ENCODE data around the gene GRM8.

Gene GRM8

GRCh38 chr7:126578338-126578737 lies 674.4 kb downstream of the GRM8 start:
- no peak for TF ChIP-seq POLR2AphosphoS5 (IDR thresholded peaks at IDR 0.05; ENCODE audit: low read depth, low read length)
- no peak for TF ChIP-seq SIN3A (IDR thresholded peaks at IDR 0.05; ENCODE audit: borderline replicate concordance, insufficient read depth, low read length)
- no peak for TF ChIP-seq FOXP2 (optimal IDR thresholded peaks at IDR 0.05; ENCODE audit: borderline replicate concordance, extremely low read depth, extremely low read length, insufficient read depth)
- no peak for TF ChIP-seq TAF1 (IDR thresholded peaks at IDR 0.05; ENCODE audit: borderline replicate concordance, insufficient read depth, low read length)

- TF ChIP-seq, protein P1, sequence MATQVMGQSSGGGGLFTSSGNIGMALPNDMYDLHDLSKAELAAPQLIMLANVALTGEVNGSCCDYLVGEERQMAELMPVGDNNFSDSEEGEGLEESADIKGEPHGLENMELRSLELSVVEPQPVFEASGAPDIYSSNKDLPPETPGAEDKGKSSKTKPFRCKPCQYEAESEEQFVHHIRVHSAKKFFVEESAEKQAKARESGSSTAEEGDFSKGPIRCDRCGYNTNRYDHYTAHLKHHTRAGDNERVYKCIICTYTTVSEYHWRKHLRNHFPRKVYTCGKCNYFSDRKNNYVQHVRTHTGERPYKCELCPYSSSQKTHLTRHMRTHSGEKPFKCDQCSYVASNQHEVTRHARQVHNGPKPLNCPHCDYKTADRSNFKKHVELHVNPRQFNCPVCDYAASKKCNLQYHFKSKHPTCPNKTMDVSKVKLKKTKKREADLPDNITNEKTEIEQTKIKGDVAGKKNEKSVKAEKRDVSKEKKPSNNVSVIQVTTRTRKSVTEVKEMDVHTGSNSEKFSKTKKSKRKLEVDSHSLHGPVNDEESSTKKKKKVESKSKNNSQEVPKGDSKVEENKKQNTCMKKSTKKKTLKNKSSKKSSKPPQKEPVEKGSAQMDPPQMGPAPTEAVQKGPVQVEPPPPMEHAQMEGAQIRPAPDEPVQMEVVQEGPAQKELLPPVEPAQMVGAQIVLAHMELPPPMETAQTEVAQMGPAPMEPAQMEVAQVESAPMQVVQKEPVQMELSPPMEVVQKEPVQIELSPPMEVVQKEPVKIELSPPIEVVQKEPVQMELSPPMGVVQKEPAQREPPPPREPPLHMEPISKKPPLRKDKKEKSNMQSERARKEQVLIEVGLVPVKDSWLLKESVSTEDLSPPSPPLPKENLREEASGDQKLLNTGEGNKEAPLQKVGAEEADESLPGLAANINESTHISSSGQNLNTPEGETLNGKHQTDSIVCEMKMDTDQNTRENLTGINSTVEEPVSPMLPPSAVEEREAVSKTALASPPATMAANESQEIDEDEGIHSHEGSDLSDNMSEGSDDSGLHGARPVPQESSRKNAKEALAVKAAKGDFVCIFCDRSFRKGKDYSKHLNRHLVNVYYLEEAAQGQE (IDR thresholded peaks at IDR 0.05; ENCODE audit: insufficient read depth in 1 of 2, low read depth in 2 of 2, low read length in 2 of 2) = no peak
- no peak for TF ChIP-seq TAF1 (IDR thresholded peaks at IDR 0.05; ENCODE audit: borderline replicate concordance, insufficient read depth, low read length)
- TF ChIP-seq POLR2AphosphoS5 (IDR thresholded peaks at IDR 0.05; ENCODE audit: low read depth, low read length) = no peak
- TF ChIP-seq SIN3A (IDR thresholded peaks at IDR 0.05; ENCODE audit: borderline replicate concordance, insufficient read depth, low read length) = no peak
- TF ChIP-seq FOXP2 (optimal IDR thresholded peaks at IDR 0.05; ENCODE audit: borderline replicate concordance, extremely low read depth, extremely low read length, insufficient read depth) = no peak
Measured at GRCh38 chr7:126574276-126575250, 678.2 kb downstream of the GRM8 start.

- TF ChIP-seq SIN3A (IDR thresholded peaks at IDR 0.05; ENCODE audit: borderline replicate concordance, insufficient read depth, low read length) (no peak), POLR2AphosphoS5 (IDR thresholded peaks at IDR 0.05; ENCODE audit: low read depth, low read length) (no peak), TAF1 (IDR thresholded peaks at IDR 0.05; ENCODE audit: borderline replicate concordance, insufficient read depth, low read length) (no peak), FOXP2 (optimal IDR thresholded peaks at IDR 0.05; ENCODE audit: borderline replicate concordance, extremely low read depth, extremely low read length, insufficient read depth) (no peak)
- TF ChIP-seq, protein P1 (IDR thresholded peaks at IDR 0.05; ENCODE audit: insufficient read depth in 1 of 2, low read depth in 2 of 2, low read length in 2 of 2) = no peak
Measured at GRCh38 chr7:126570845-126571244, 681.9 kb downstream of the GRM8 start.

DNA sequence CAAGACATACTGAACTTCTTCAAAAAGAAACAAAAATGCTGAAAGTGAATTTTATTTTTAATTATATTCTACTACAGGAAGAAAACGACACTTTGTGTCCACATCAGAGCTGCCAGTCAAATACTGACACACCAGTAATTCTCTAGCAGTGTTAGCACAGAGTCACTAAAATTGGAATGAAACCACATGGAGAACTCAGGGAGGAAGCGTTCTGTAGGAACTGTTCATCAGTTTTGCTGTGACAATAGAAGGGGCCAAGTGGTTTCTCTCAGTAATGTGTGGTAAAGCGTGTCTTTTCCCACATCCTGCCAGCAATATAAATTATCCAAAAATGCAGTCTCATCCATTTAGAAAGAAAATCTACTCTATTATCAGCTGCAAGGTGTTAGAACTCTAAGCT lies 683.3 kb downstream of the GRM8 start:
- TF ChIP-seq TAF1 (IDR thresholded peaks at IDR 0.05; ENCODE audit: borderline replicate concordance, insufficient read depth, low read length) = no peak
- TF ChIP-seq FOXP2 (optimal IDR thresholded peaks at IDR 0.05; ENCODE audit: borderline replicate concordance, extremely low read depth, extremely low read length, insufficient read depth) = no peak
- no peak for TF ChIP-seq POLR2AphosphoS5 (IDR thresholded peaks at IDR 0.05; ENCODE audit: low read depth, low read length)
- TF ChIP-seq SIN3A (IDR thresholded peaks at IDR 0.05; ENCODE audit: borderline replicate concordance, insufficient read depth, low read length) = no peak
- TF ChIP-seq, protein P1 (IDR thresholded peaks at IDR 0.05; ENCODE audit: insufficient read depth in 1 of 2, low read depth in 2 of 2, low read length in 2 of 2) = no peak

DNA sequence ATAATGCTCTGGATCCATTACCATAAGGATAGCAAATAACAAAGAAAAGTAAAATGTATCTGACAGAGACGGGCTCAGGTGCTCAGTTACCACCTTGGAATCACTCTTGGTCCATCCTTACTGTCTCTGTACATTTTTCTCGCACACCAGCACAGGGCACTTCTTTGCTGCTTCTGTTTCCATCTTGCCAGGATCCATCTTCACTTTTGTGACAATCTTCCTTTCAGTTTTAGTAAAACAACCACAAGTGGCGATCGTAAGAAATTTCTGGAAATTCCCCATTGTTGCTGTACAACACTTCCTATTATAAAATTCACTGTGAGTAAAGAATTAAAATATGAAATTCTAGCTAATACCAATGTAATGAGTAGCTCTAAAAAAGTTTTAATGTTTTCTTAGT lies 695.5 kb downstream of the GRM8 start:
- no peak for TF ChIP-seq FOXP2 (optimal IDR thresholded peaks at IDR 0.05; ENCODE audit: borderline replicate concordance, extremely low read depth, extremely low read length, insufficient read depth)
- TF ChIP-seq, protein P1 (IDR thresholded peaks at IDR 0.05; ENCODE audit: insufficient read depth in 1 of 2, low read depth in 2 of 2, low read length in 2 of 2) = no peak
- no peak for TF ChIP-seq SIN3A (IDR thresholded peaks at IDR 0.05; ENCODE audit: borderline replicate concordance, insufficient read depth, low read length)
- TF ChIP-seq POLR2AphosphoS5 (IDR thresholded peaks at IDR 0.05; ENCODE audit: low read depth, low read length) = no peak
- no peak for TF ChIP-seq TAF1 (IDR thresholded peaks at IDR 0.05; ENCODE audit: borderline replicate concordance, insufficient read depth, low read length)

Data from PFSK-1 (cell line).